Measurements from ENCODE around the gene PPP1CA.
A peak's percentile ranks its signal among the peaks of the same experiment; 100 is the strongest.

DNA sequence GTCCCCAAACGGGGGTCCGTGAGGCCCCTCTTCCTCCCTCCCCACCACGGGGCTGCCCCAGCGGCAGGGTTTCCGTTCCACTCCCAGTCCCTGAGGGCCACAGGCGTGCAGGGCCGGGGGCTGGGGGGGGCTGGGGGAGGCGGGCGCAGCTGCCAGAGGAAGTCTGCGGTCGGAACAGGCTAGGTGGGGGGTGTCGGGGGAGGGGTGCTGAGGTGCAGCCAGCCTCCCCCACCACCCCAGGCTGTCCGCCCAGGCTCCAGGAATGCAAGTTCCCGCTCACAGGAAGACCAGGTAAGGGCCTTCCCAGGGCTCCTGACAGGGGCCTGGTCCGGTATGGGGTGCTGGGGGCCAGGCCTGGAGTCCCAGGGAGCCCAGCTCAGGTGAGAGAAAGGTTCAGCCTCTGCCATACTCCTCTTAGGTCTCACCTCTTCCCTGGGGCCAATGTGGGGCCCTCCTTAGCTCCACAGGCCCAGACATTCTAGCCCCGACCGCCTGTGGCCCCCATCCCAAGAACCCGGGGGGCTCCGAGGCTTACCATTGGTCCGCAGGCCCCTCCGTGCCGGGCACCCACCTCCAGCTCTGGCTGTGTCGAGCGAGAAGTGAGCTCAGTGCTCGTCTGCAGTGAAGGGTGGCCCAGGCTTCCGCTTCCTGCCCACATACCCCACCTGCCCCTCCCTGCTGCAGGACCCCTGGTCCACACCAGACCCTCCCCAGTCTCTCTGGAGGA is 35.6 kb upstream of the PPP1CA start, which contains the start of gene PTPRCAP:
- TF ChIP-seq, protein P1, sequence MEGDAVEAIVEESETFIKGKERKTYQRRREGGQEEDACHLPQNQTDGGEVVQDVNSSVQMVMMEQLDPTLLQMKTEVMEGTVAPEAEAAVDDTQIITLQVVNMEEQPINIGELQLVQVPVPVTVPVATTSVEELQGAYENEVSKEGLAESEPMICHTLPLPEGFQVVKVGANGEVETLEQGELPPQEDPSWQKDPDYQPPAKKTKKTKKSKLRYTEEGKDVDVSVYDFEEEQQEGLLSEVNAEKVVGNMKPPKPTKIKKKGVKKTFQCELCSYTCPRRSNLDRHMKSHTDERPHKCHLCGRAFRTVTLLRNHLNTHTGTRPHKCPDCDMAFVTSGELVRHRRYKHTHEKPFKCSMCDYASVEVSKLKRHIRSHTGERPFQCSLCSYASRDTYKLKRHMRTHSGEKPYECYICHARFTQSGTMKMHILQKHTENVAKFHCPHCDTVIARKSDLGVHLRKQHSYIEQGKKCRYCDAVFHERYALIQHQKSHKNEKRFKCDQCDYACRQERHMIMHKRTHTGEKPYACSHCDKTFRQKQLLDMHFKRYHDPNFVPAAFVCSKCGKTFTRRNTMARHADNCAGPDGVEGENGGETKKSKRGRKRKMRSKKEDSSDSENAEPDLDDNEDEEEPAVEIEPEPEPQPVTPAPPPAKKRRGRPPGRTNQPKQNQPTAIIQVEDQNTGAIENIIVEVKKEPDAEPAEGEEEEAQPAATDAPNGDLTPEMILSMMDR (IDR thresholded peaks at IDR 0.05): no peak
- peak in 1 of 4 donors; percentile 21 for TF ChIP-seq POLR2A (IDR thresholded peaks at IDR 0.05)
